Common myeloid progenitor, CD34-positive (primary cell): ENCODE data around the gene DCUN1D1. TPM values are rescaled to one million over a fixed set of nuclear protein-coding genes. Genes with fewer than 3 reads are reported as not detected.
A peak's percentile ranks its signal among the peaks of the same experiment; 100 is the strongest.

Experiments used
- CTCF ChIA-PET: fragments of 350-600 bp; sonication (Branson Sonifier 250); formaldehyde crosslinking; loops from one replicate; lab custom pipeline; 2021; ENCODE audit warnings: antibody characterized with exemption; lab: Charles Lee
- POLR2A ChIA-PET: fragments of 350-600 bp; sonication (Branson Sonifier 250); formaldehyde crosslinking; loops from one replicate; lab custom pipeline; 2021; ENCODE audit warnings: antibody characterized with exemption; lab: Charles Lee
- DNase-seq, 3 donors: peaks; one replicate each; pipeline versions ENCODE4 v3.0.0 to v3.0.0-alpha.2; 2013
- H3K27ac ChIP-seq, 2 experiments: 1 replicate in 1 of 2; 2 replicates in 1 of 2; pipeline ENCODE4 v1.7.0; 2013; ENCODE audit warnings: inconsistent platforms in 2 of 2, low read length in 2 of 2, mild to moderate bottlenecking in 2 of 2, low read depth in 1 of 2, moderate library complexity in 1 of 2; ENCODE audit not compliant: severe bottlenecking in 2 of 2, insufficient read depth in 1 of 2, poor library complexity in 1 of 2
- H3K27me3 ChIP-seq, 5 experiments: replicated peaks in 2 of 5; 1 replicate in 3 of 5; 2 replicates in 2 of 5; pipeline versions ENCODE4 v1.6.1 to v1.7.0; 2013; ENCODE audit warnings: low read length in 4 of 5, mild to moderate bottlenecking in 2 of 5, moderate library complexity in 2 of 5, inconsistent platforms in 1 of 5; ENCODE audit not compliant: insufficient read depth in 5 of 5, control insufficient read depth in 4 of 5
- H3K36me3 ChIP-seq, 4 experiments: 1 replicate in 2 of 4; 2 replicates in 2 of 4; pipeline versions ENCODE4 v1.6.1 to v1.7.0; 2013; ENCODE audit warnings: low read length in 3 of 4, control low read depth in 1 of 4, mild to moderate bottlenecking in 1 of 4; ENCODE audit not compliant: control insufficient read depth in 4 of 4, insufficient read depth in 4 of 4
- H3K4me1 ChIP-seq, 4 experiments: 1 replicate in 3 of 4; 2 replicates in 1 of 4; pipeline versions ENCODE4 v1.6.1 to v1.7.1; 2013; ENCODE audit warnings: low read length in 3 of 4, mild to moderate bottlenecking in 3 of 4, control low read depth in 1 of 4, inconsistent platforms in 1 of 4, moderate library complexity in 1 of 4; ENCODE audit not compliant: control insufficient read depth in 4 of 4, insufficient read depth in 4 of 4; ENCODE audit errors: control extremely low read depth in 1 of 4
- H3K4me3 ChIP-seq, 7 experiments: 1 replicate in 4 of 7; 2 replicates in 3 of 7; pipeline versions ENCODE4 v1.5.1 to v1.7.0; 2013; ENCODE audit warnings: mild to moderate bottlenecking in 7 of 7, low read length in 6 of 7, moderate library complexity in 6 of 7, inconsistent platforms in 2 of 7, low read depth in 2 of 7, control low read depth in 1 of 7; ENCODE audit not compliant: insufficient read depth in 4 of 7, control insufficient read depth in 1 of 7; ENCODE audit errors: extremely low read depth in 1 of 7
- H3K9me3 ChIP-seq, 5 experiments: 1 replicate in 4 of 5; 2 replicates in 1 of 5; pipeline versions ENCODE4 v1.6.1 to v1.7.1; 2013; ENCODE audit warnings: low read length in 4 of 5, mild to moderate bottlenecking in 2 of 5, inconsistent platforms in 1 of 5, low read depth in 1 of 5, moderate library complexity in 1 of 5; ENCODE audit not compliant: control insufficient read depth in 4 of 5, insufficient read depth in 2 of 5; ENCODE audit errors: control extremely low read depth in 1 of 5
- WGBS: methylation state at CpG from one replicate; pipeline ENCODE4 v1.1.5; 2013; ENCODE audit not compliant: insufficient coverage; 5-methylcytosine and 5-hydroxymethylcytosine counted together
- polyA plus RNA-seq: library from polyadenylated mRNA; unstranded; fragments of 120-200 nt; gene quantifications from one replicate; pipeline ENCODE4 v1.2.1, GENCODE V29; 2013

Gene DCUN1D1
- 24.2 TPM for polyA plus RNA-seq

DNA sequence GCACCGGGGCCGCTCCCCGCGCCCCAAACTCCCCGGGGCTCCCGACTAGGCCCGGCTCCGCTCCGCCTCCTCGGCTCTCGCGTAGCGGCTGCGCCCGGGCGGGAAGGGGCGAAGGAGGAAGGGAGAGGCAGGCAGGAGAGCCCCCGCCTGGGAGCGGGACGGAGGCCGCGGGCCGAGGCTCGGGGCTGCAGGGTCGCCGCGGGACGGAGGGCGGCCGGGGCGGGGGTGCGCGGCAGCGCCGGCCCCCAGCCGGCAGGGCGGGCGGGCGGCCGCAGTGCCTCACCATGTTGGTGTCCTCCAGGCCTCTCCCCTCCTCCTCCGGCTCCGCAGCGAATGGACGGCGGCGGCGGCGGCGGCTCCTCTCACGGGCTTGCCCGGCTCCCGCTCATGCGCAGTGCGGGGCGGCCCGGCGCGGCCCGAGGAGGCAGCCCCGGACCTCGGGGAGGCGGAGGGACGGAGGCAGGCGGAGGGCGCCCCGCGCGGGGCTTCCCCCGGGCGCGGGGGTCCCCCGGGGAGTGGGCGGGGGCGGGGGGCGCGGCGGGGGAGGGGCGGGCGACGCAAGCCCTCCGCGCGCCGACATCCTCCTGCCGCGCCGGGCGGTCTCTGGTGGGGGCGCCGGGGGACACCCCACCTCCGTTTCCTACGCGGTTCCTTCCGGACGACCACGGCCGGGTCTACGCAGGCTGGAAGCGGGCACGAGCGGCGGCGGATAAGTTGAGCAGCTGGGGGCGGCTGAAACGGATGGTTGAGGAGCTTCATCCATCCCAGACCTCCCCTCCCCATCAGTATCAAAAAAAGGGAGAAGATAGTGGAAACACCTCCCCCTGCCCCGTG lies at the start of gene DCUN1D1:
DCUN1D1 (minus strand) TSS at position 335 of the 834 bp plus-strand sequence; CDS start at position 286, 49 bp downstream.
- POLR2A ChIA-PET = interaction anchor here (0.6 kb wide), 1 partner anchor 65 kb away, joined by 3 read pairs; no protein-coding TSS in a partner anchor
- peaks cover 10 to 23% (median 20%) of the 10 kb centered on the region in 4 experiments for H3K4me1 ChIP-seq
- H3K27ac ChIP-seq = peak within 1 kb of the TSS; percentile 40 to 87
- DNase-seq = peak; percentile 81 to 91 (median 89)
- no peaks in the 10 kb centered on the region for H3K9me3 ChIP-seq
- CTCF ChIA-PET = no interaction called here
- no peaks in the 10 kb centered on the region for H3K27me3 ChIP-seq
- WGBS = 0% methylated on average over 15 of the region's 106 CpGs
- peak within 1 kb of the TSS; percentile 72 to 90 (median 87) for H3K4me3 ChIP-seq
- no peaks in the 10 kb centered on the region for H3K36me3 ChIP-seq

DNA sequence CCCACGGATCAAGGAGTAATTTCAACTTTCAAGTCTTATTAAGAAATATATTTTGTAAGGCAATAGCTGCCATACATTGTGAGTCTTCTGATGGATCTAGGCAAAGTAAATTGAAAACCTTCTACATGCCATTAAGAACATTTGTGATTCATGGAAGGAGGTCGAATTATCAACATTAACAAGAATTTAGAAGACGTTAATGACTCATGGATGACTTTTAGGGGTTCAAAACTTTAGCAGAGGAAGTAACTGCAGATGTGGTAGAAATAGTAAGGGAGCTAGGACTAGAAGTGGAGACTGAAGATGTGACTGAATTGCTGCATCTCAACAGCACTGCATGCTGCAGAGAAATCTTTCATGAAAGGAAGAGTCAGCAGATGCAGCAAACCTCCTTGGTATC lies 48.1 kb upstream of the DCUN1D1 start:
- WGBS = 100% methylated on average over 2 of the region's 3 CpGs
- DNase-seq = no peak
- POLR2A ChIA-PET = no interaction called here
- CTCF ChIA-PET = no interaction called here
- Histone ChIP-seq H3K4me1 (no peaks in the 10 kb centered on the region), H3K9me3 (peaks cover 0 to 19% (median 6%) of the 10 kb centered on the region in 5 experiments), H3K27ac (no peak overlapping the region), H3K36me3 (peaks cover 20 to 69% (median 35%) of the 10 kb centered on the region in 4 experiments), H3K4me3 (peak overlapping the region in 1 of 7 experiments; percentile 5), H3K27me3 (no peaks in the 10 kb centered on the region)

DNA sequence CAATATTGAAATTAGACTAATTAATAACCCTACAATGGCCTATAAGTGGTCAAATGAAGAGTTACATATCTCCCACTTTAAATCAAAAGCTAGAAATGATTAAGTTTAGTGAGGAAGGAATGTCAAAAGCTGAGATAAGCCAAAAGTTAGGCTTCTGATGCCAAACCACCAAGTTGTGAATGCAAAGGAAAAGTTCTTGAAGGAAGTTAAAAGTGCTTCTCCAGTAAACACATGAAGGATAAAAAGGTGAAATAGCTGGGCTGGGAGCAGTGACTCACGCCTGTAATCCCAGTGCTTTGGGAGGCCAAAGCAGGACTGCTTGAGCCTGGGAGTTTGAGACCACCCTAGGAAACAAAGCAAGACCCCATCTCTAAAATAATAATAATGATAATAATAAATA lies 46.9 kb upstream of the DCUN1D1 start:
- POLR2A ChIA-PET = no interaction called here
- H3K27ac ChIP-seq = no peak overlapping the region
- H3K27me3 ChIP-seq = no peaks in the 10 kb centered on the region
- H3K9me3 ChIP-seq = peaks cover 0 to 19% (median 6%) of the 10 kb centered on the region in 5 experiments
- no peak for DNase-seq
- peaks cover 18 to 65% (median 31%) of the 10 kb centered on the region in 4 experiments for H3K36me3 ChIP-seq
- H3K4me3 ChIP-seq = no peak overlapping the region
- 100% methylated on average over 1 of the region's 1 CpG for WGBS
- no peaks in the 10 kb centered on the region for H3K4me1 ChIP-seq
- CTCF ChIA-PET = interaction anchor here (1.0 kb wide), 1 partner anchor 119 kb away, joined by 3 read pairs; no protein-coding TSS in a partner anchor

DNA sequence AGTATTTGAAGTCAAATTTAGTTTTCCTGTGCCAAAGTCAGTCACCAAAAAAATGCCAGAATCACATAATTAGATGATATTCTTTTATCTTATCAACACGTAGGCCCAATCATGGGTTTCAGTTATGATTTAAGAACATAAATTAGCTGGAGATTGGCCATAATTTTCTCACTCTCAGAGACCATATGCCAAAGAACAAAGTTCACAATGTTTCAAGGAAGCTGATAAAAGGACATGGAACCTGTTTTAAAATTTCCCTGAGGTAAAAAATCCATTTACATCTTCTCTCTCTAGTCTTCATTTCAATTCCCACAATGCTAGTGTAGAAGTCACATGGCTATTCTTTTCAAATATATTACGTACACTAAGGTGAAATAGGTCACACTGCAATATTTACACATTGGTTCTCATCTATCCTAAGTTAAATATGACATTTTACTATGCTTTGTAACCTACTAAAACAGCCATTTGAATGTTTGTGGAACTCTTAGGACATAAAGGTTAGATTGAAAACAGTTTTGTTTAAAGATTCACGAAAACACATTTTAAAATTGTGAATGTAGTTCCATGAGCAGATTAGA lies 42.7 kb upstream of the DCUN1D1 start:
- WGBS = 100% methylated on average over 1 of the region's 3 CpGs
- Histone ChIP-seq H3K36me3 (peaks cover 14 to 66% (median 27%) of the 10 kb centered on the region in 4 experiments), H3K9me3 (peaks cover 0 to 5% (median 0%) of the 10 kb centered on the region in 5 experiments), H3K27me3 (no peaks in the 10 kb centered on the region), H3K4me1 (no peaks in the 10 kb centered on the region), H3K4me3 (no peak overlapping the region), H3K27ac (no peak overlapping the region)
- no peak for DNase-seq
- ChIA-PET POLR2A (no interaction called here), CTCF (interaction anchor here (1.1 kb wide), 1 partner anchor 21 kb away, joined by 3 read pairs; no protein-coding TSS in a partner anchor)

- CTCF ChIA-PET = no interaction called here
- peaks cover 20 to 74% (median 32%) of the 10 kb centered on the region in 4 experiments for H3K36me3 ChIP-seq
Measured at GRCh38 chr3:183018421-183019192, 38.3 kb upstream of the DCUN1D1 start.

DNA sequence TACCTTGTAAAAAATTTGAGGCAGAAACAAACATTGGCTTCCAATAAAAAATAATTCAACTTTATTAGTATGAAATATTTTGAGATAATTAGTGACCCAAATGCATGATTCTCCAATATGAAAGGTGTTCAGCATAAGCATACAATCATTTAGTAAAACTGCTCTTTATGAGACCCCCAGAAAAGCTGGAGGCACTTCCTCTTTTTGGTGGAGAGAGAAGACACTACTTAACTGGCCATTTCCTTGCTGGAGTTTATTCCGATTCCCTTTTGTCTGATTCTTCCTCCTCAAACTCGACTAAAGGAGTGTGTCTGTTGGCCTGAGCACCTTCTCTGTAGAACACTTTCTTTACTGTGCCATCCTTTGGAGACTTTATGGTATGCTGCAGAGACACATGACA lies 34.8 kb upstream of the DCUN1D1 start:
- Histone ChIP-seq H3K27ac (no peak overlapping the region), H3K4me1 (no peaks in the 10 kb centered on the region), H3K4me3 (no peak overlapping the region), H3K27me3 (no peaks in the 10 kb centered on the region), H3K9me3 (no peaks in the 10 kb centered on the region), H3K36me3 (peaks cover 10 to 53% (median 29%) of the 10 kb centered on the region in 4 experiments)
- no peak for DNase-seq
- POLR2A ChIA-PET = no interaction called here
- CTCF ChIA-PET = interaction anchor here (1.4 kb wide), 1 partner anchor 79 kb away, joined by 3 read pairs; no protein-coding TSS in a partner anchor
- WGBS = 40% methylated on average over 2 of the region's 2 CpGs

More at GRCh38 chr3:183018421-183019192, 38.3 kb upstream of the DCUN1D1 start:
- WGBS = 100% methylated on average over 1 of the region's 3 CpGs
- Histone ChIP-seq H3K4me3 (no peak overlapping the region), H3K27me3 (no peaks in the 10 kb centered on the region), H3K9me3 (no peaks in the 10 kb centered on the region), H3K27ac (no peak overlapping the region), H3K4me1 (no peaks in the 10 kb centered on the region)
- DNase-seq = peak; percentile 11 to 86 (median 74)
- POLR2A ChIA-PET = no interaction called here
